GM23338 (cell line): ENCODE data around the gene DST. TPM values are rescaled to one million over a fixed set of nuclear protein-coding genes. Genes with fewer than 3 reads are reported as not detected.

Source experiments
- ATAC-seq: fragments of 200-7000 bp; cut with Tn5 transposase; 3 replicates; pipeline ENCODE4 v1.9.1; 2020
- DNase-seq: peaks from one replicate; pipeline ENCODE4 v3.0.0-alpha.2; 2015; ENCODE audit warnings: low spot score
- H2AFZ ChIP-seq: fragments of 200-600 bp; sonication (generic); 2 replicates; pipeline ENCODE4 v1.8.0; 2016; ENCODE audit warnings: antibody characterized with exemption, mild to moderate bottlenecking, moderate library complexity
- H3F3A ChIP-seq: fragments of 200-600 bp; sonication (generic); replicated peaks from 2 replicates; pipeline ENCODE4 v1.8.0; 2017; ENCODE audit warnings: antibody characterized with exemption, mixed run types, low read depth
- H3K27ac ChIP-seq: fragments of 200-600 bp; sonication (generic); 2 replicates; pipeline ENCODE4 v1.6.1; 2016; ENCODE audit warnings: low read depth
- H3K27me3 ChIP-seq: fragments of 200-600 bp; sonication (generic); 2 replicates; pipeline ENCODE4 v1.8.0; 2016; ENCODE audit warnings: mild to moderate bottlenecking, mixed run types, moderate library complexity; ENCODE audit not compliant: insufficient read depth
- H3K36me3 ChIP-seq: fragments of 200-600 bp; sonication (generic); 2 replicates; pipeline ENCODE4 v1.8.0; 2016; ENCODE audit warnings: mild to moderate bottlenecking; ENCODE audit not compliant: insufficient read depth
- H3K4me1 ChIP-seq: fragments of 200-600 bp; sonication (generic); 2 replicates; pipeline ENCODE4 v1.8.0; 2016; ENCODE audit warnings: mild to moderate bottlenecking, moderate library complexity; ENCODE audit not compliant: insufficient read depth
- H3K4me2 ChIP-seq: fragments of 200-600 bp; sonication (generic); 2 replicates; pipeline ENCODE4 v1.7.1; 2017; ENCODE audit warnings: mixed run types
- H3K4me3 ChIP-seq: fragments of 200-600 bp; sonication (generic); 2 replicates; pipeline ENCODE4 v1.6.1; 2016; ENCODE audit warnings: mixed run types
- H3K79me2 ChIP-seq: fragments of 200-600 bp; sonication (generic); replicated peaks from 2 replicates; pipeline ENCODE4 v1.8.0; 2017; ENCODE audit warnings: mild to moderate bottlenecking; ENCODE audit not compliant: insufficient read depth
- H3K9me2 ChIP-seq: fragments of 200-600 bp; sonication (generic); 2 replicates; pipeline ENCODE4 v1.8.0; 2017; ENCODE audit not compliant: insufficient read depth
- H4K20me1 ChIP-seq: fragments of 200-600 bp; sonication (generic); replicated peaks from 2 replicates; pipeline ENCODE4 v1.8.0; 2017; ENCODE audit warnings: mild to moderate bottlenecking; ENCODE audit not compliant: insufficient read depth
- H3K27ac Mint-ChIP-seq: 2 replicates; pipeline ENCODE4 v1.8.0; 2020; ENCODE audit warnings: inconsistent platforms, mild to moderate bottlenecking, moderate library complexity, mixed read lengths
- H3K27me3 Mint-ChIP-seq: 3 replicates; pipeline ENCODE4 v1.8.0; 2022; ENCODE audit warnings: low read depth, mild to moderate bottlenecking, moderate library complexity, mixed read lengths, inconsistent platforms; ENCODE audit not compliant: insufficient read depth, poor library complexity
- H3K36me3 Mint-ChIP-seq: 3 replicates; pipeline ENCODE4 v1.8.0; 2021; ENCODE audit warnings: low read depth, mild to moderate bottlenecking, inconsistent platforms, moderate library complexity, mixed read lengths
- H3K4me1 Mint-ChIP-seq: 3 replicates; pipeline ENCODE4 v1.8.0; 2020; ENCODE audit warnings: mild to moderate bottlenecking, inconsistent platforms, mixed read lengths
- H3K4me3 Mint-ChIP-seq: 3 replicates; pipeline ENCODE4 v1.8.0; 2021; ENCODE audit warnings: moderate library complexity, mild to moderate bottlenecking, inconsistent platforms, mixed read lengths
- H3K9me3 Mint-ChIP-seq: 3 replicates; pipeline ENCODE4 v1.8.0; 2020; ENCODE audit warnings: moderate library complexity, mild to moderate bottlenecking, inconsistent platforms, mixed read lengths
- CREB1 ChIP-seq: fragments of 250-450 bp; sonication (Bioruptor Pico); IDR thresholded peaks from 2 replicates; pipeline ENCODE4 v1.5.0; 2020; ENCODE audit warnings: low read depth, mild to moderate bottlenecking, moderate library complexity
- JUNB ChIP-seq: IDR thresholded peaks from one replicate; pipeline ENCODE4 v1.6.1; 2016; ENCODE audit warnings: antibody characterized with exemption; ENCODE audit not compliant: unreplicated experiment
- STAT1 ChIP-seq: IDR thresholded peaks from one replicate; pipeline ENCODE4 v1.6.1; 2016; ENCODE audit warnings: antibody characterized with exemption; ENCODE audit not compliant: unreplicated experiment
- polyA plus RNA-seq: library from polyadenylated mRNA; unstranded; fragments of >200 nt; fragmentation: Nextera tagmentation; extraction: Ambion mirVana; gene quantifications from 2 replicates; pipeline ENCODE4 v1.2.1, GENCODE V29; 2016
- total RNA-seq: library from RNA; depleted of rRNA; stranded (reverse); fragments of >200 nt; shearing (Covaris generic); gene quantifications from 2 replicates; pipeline ENCODE4 v1.2.3, GENCODE V29; 2014
- TF ChIP-seq, protein P1 (sequence below): fragments of 250-450 bp; sonication (Bioruptor Pico); IDR thresholded peaks from 2 replicates; pipeline ENCODE4 v1.5.0; 2020; ENCODE audit warnings: mild to moderate bottlenecking, moderate library complexity
- TF ChIP-seq, protein P2 (sequence below): IDR thresholded peaks from 2 replicates; pipeline ENCODE4 v1.6.1; 2016; ENCODE audit warnings: antibody characterized with exemption
- TF ChIP-seq, protein P3 (sequence below), 2 experiments: fragments of 200-600 bp in 1 of 2; sonication (generic) in 1 of 2; conservative IDR thresholded peaks; 2 replicates each; pipeline versions ENCODE4 v1.5.1 to v1.6.1; 2016 to 2017; ENCODE audit warnings: antibody characterized with exemption in 2 of 2, low read depth in 2 of 2, mild to moderate bottlenecking in 2 of 2, moderate library complexity in 1 of 2

DST gene
- total and polyA plus RNA-seq, 2 experiments from 2014 or later: 88.7 to 188 TPM

DNA sequence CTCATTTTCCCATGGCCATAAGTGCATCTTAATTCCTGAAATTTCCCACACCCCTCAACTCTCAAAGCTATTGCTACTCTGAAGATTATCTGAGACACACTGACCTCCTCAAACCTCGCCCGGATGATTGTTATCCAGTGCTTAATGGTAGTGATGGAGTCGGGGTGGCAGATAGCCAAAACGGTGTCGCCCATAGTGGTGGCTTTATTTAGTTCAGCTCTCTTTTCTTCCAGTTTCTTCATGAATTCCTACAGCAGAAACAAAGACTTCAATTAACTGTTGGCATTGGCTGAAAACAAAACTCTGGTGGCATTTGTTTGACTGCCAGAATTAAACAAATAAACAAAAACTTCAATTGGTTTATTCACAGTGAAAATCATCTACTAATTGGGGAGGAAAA lies 165.4 kb downstream of the DST start:
- no peak for DNase-seq
- H3K27me3 Mint-ChIP-seq: no peaks in the 10 kb centered on the region
- no peaks in the 10 kb centered on the region for H3K4me1 ChIP-seq
- TF ChIP-seq CREB1 (CRISPR knock-in tag): no peak
- no peak for TF ChIP-seq JUNB
- no peak for TF ChIP-seq STAT1
- TF ChIP-seq, protein P1, sequence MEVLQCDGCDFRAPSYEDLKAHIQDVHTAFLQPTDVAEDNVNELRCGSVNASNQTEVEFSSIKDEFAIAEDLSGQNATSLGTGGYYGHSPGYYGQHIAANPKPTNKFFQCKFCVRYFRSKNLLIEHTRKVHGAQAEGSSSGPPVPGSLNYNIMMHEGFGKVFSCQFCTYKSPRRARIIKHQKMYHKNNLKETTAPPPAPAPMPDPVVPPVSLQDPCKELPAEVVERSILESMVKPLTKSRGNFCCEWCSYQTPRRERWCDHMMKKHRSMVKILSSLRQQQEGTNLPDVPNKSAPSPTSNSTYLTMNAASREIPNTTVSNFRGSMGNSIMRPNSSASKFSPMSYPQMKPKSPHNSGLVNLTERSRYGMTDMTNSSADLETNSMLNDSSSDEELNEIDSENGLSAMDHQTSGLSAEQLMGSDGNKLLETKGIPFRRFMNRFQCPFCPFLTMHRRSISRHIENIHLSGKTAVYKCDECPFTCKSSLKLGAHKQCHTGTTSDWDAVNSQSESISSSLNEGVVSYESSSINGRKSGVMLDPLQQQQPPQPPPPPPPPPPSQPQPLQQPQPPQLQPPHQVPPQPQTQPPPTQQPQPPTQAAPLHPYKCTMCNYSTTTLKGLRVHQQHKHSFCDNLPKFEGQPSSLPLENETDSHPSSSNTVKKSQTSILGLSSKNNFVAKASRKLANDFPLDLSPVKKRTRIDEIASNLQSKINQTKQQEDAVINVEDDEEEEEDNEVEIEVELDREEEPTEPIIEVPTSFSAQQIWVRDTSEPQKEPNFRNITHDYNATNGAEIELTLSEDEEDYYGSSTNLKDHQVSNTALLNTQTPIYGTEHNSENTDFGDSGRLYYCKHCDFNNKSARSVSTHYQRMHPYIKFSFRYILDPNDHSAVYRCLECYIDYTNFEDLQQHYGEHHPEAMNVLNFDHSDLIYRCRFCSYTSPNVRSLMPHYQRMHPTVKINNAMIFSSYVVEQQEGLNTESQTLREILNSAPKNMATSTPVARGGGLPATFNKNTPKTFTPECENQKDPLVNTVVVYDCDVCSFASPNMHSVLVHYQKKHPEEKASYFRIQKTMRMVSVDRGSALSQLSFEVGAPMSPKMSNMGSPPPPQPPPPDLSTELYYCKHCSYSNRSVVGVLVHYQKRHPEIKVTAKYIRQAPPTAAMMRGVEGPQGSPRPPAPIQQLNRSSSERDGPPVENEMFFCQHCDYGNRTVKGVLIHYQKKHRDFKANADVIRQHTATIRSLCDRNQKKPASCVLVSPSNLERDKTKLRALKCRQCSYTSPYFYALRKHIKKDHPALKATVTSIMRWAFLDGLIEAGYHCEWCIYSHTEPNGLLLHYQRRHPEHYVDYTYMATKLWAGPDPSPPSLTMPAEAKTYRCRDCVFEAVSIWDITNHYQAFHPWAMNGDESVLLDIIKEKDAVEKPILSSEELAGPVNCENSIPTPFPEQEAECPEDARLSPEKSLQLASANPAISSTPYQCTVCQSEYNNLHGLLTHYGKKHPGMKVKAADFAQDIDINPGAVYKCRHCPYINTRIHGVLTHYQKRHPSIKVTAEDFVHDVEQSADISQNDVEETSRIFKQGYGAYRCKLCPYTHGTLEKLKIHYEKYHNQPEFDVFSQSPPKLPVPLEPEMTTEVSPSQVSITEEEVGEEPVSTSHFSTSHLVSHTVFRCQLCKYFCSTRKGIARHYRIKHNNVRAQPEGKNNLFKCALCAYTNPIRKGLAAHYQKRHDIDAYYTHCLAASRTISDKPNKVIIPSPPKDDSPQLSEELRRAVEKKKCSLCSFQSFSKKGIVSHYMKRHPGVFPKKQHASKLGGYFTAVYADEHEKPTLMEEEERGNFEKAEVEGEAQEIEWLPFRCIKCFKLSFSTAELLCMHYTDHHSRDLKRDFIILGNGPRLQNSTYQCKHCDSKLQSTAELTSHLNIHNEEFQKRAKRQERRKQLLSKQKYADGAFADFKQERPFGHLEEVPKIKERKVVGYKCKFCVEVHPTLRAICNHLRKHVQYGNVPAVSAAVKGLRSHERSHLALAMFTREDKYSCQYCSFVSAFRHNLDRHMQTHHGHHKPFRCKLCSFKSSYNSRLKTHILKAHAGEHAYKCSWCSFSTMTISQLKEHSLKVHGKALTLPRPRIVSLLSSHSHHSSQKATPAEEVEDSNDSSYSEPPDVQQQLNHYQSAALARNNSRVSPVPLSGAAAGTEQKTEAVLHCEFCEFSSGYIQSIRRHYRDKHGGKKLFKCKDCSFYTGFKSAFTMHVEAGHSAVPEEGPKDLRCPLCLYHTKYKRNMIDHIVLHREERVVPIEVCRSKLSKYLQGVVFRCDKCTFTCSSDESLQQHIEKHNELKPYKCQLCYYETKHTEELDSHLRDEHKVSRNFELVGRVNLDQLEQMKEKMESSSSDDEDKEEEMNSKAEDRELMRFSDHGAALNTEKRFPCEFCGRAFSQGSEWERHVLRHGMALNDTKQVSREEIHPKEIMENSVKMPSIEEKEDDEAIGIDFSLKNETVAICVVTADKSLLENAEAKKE (CRISPR knock-in tag): no peak
- TF ChIP-seq, protein P2, sequence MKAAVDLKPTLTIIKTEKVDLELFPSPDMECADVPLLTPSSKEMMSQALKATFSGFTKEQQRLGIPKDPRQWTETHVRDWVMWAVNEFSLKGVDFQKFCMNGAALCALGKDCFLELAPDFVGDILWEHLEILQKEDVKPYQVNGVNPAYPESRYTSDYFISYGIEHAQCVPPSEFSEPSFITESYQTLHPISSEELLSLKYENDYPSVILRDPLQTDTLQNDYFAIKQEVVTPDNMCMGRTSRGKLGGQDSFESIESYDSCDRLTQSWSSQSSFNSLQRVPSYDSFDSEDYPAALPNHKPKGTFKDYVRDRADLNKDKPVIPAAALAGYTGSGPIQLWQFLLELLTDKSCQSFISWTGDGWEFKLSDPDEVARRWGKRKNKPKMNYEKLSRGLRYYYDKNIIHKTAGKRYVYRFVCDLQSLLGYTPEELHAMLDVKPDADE: no peak
- TF ChIP-seq, protein P3, sequence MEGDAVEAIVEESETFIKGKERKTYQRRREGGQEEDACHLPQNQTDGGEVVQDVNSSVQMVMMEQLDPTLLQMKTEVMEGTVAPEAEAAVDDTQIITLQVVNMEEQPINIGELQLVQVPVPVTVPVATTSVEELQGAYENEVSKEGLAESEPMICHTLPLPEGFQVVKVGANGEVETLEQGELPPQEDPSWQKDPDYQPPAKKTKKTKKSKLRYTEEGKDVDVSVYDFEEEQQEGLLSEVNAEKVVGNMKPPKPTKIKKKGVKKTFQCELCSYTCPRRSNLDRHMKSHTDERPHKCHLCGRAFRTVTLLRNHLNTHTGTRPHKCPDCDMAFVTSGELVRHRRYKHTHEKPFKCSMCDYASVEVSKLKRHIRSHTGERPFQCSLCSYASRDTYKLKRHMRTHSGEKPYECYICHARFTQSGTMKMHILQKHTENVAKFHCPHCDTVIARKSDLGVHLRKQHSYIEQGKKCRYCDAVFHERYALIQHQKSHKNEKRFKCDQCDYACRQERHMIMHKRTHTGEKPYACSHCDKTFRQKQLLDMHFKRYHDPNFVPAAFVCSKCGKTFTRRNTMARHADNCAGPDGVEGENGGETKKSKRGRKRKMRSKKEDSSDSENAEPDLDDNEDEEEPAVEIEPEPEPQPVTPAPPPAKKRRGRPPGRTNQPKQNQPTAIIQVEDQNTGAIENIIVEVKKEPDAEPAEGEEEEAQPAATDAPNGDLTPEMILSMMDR (conservative IDR thresholded peaks at IDR 0.05; ENCODE audit: low read depth in 2 of 2): no peak
- H3K36me3 Mint-ChIP-seq: peaks cover 58% of the 10 kb centered on the region
- H2AFZ ChIP-seq: no peak overlapping the region
- no peaks in the 10 kb centered on the region for H4K20me1 ChIP-seq
- peaks cover 11% of the 10 kb centered on the region; the same call in 1 of the 2 replicates for H3K36me3 ChIP-seq
- no peaks in the 10 kb centered on the region for H3F3A ChIP-seq
- H3K9me3 Mint-ChIP-seq: peaks cover 3% of the 10 kb centered on the region; the same call in 1 of the 3 replicates
- H3K4me3 Mint-ChIP-seq: no peak overlapping the region
- no peaks in the 10 kb centered on the region for H3K9me2 ChIP-seq
- no peak overlapping the region for H3K27ac ChIP-seq
- no peaks in the 10 kb centered on the region for H3K27me3 ChIP-seq
- H3K27ac Mint-ChIP-seq: no peak overlapping the region
- no peak for ATAC-seq
- no peaks in the 10 kb centered on the region for H3K79me2 ChIP-seq
- H3K4me2 ChIP-seq: no peak overlapping the region
- no peak overlapping the region for H3K4me3 ChIP-seq
- peaks cover 6% of the 10 kb centered on the region; the same call in 2 of the 3 replicates for H3K4me1 Mint-ChIP-seq
